Fibroblast of lung (primary cell): ENCODE measurements around the gene RPL29.

Experiments
- EZH2 ChIP-seq: IDR thresholded peaks from 2 replicates; pipeline ENCODE4 v1.5.1; 2012; ENCODE audit warnings: low read length, control low read depth, mild to moderate bottlenecking; ENCODE audit errors: missing control alignments
- TF ChIP-seq, protein P1 (sequence below), 2 donors: IDR thresholded peaks in 1 of 2; conservative IDR thresholded peaks in 1 of 2; 1 replicate in 1 of 2; 2 replicates in 1 of 2; pipeline ENCODE4 v1.5.1; 2011 to 2012; ENCODE audit warnings: low read length in 2 of 2, control low read depth in 1 of 2, inconsistent platforms in 1 of 2, low read depth in 1 of 2, mild to moderate bottlenecking in 1 of 2

GRCh38 chr3:51983578-51984268, 12.0 kb downstream of the RPL29 start:
- TF ChIP-seq, protein P1, sequence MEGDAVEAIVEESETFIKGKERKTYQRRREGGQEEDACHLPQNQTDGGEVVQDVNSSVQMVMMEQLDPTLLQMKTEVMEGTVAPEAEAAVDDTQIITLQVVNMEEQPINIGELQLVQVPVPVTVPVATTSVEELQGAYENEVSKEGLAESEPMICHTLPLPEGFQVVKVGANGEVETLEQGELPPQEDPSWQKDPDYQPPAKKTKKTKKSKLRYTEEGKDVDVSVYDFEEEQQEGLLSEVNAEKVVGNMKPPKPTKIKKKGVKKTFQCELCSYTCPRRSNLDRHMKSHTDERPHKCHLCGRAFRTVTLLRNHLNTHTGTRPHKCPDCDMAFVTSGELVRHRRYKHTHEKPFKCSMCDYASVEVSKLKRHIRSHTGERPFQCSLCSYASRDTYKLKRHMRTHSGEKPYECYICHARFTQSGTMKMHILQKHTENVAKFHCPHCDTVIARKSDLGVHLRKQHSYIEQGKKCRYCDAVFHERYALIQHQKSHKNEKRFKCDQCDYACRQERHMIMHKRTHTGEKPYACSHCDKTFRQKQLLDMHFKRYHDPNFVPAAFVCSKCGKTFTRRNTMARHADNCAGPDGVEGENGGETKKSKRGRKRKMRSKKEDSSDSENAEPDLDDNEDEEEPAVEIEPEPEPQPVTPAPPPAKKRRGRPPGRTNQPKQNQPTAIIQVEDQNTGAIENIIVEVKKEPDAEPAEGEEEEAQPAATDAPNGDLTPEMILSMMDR (conservative IDR thresholded peaks at IDR 0.05 in 1 of 2, IDR thresholded peaks at IDR 0.05 in 1 of 2; ENCODE audit: low read depth in 1 of 2, low read length in 2 of 2), result no peak
- TF ChIP-seq EZH2, result no peak
